ENCODE data around the gene AGBL3. TPM values are rescaled to one million over a fixed set of nuclear protein-coding genes. Genes with fewer than 3 reads are reported as not detected.
"Not testable (repeated sequence)": the region's sequence is repeated elsewhere in the genome, so short reads cannot be mapped to it uniquely, and the experiment has no call there.

Gene AGBL3
- total and polyA plus RNA-seq, 9 of the 15 experiments (the other 6 are each of a cell fraction or from before 2014, with no cell fraction given) = 0.54 to 2.9 (median 1.7) TPM

DNA sequence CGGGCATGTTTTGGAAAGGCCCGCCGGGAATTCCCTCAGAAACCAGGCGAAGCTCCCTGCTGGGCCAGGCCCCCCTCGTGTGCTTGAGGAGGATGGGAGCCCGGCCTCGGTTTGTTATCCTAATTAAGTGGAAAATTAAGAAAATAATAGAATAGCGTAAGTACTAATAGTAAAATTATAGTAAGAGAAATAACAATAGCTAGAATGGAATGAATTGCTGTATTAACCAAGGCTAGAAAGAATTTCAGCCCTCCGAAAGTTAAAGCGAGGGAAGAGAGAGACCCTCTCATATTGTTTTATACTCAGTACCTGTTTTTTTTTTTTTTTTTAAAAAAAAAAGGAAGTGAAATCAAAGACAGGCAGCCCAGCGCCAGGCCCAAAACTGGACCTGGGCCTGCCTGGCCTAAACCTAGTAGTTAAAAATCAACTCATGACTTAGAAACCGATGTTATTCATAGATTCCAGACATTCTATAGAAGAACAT lies 184.7 kb downstream of the AGBL3 start:
- peak overlapping the region; percentile 93 for H2AFZ ChIP-seq (ENCODE audit: low read depth, low read length)
- peak; percentile 30; the same call in 1 of the 2 replicates for TF ChIP-seq POLR2H (tag; IDR thresholded peaks at IDR 0.05; ENCODE audit: low read depth)
- TF ChIP-seq ADNP (tag; IDR thresholded peaks at IDR 0.05) = peak; percentile 32; the same call in 1 of the 2 replicates
- TF ChIP-seq, protein P1, sequence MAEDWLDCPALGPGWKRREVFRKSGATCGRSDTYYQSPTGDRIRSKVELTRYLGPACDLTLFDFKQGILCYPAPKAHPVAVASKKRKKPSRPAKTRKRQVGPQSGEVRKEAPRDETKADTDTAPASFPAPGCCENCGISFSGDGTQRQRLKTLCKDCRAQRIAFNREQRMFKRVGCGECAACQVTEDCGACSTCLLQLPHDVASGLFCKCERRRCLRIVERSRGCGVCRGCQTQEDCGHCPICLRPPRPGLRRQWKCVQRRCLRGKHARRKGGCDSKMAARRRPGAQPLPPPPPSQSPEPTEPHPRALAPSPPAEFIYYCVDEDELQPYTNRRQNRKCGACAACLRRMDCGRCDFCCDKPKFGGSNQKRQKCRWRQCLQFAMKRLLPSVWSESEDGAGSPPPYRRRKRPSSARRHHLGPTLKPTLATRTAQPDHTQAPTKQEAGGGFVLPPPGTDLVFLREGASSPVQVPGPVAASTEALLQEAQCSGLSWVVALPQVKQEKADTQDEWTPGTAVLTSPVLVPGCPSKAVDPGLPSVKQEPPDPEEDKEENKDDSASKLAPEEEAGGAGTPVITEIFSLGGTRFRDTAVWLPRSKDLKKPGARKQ (CRISPR knock-in tag; IDR thresholded peaks at IDR 0.05) = peak; percentile 78; the same call in 1 of the 2 replicates
- TF ChIP-seq, protein P2, sequence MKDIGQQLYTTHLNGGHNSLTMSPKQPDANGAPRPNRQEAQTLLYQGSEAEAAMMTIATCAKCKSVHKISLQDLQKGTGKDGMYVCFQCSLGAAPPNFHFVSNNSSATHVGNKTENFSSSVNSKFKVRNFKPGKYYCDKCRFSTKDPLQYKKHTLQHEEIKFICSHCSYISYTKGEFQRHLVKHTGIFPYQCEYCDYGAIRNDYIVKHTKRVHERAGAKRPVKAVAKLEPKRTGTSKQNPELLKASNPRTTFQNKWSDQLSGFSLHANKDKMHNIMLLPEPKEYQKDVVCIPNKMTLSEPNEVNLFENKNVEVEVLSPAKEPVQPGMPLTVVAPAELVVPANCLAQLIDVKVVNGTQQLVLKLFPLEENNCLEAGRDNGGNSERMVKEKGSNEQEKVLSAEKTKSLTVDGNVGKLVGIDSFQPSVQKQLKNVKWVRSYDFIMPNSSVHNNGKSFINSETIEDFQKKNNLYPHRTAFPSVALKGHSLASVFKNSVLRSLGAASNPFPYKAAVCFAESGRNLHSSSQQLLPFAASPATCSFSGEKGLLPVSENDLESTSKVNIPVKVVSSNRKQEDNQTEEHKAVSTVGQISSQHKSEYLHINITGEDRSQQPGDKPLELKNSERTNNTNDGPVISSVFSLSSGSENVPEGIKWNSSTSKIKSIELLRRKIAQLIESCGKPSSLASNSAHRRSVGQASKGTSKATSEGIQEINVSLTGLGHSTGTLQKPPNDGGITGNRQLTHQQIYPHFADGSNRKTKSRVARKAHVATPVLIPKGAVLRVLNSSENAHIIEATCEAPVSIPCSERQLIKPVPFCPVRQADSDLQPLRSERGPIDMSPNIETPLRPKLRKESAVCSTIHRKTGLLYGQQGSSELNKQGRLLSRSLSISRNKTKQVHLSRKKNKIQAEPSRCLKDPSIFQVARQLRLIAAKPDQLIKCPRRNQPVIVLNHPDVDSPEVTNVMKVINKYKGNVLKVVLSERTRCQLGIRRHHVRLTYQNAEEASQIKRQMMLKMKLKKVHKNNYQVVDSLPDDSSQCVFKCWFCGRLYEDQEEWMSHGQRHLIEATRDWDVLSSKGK (CRISPR knock-in tag; IDR thresholded peaks at IDR 0.05) = 0 out of 2 replicates have a peak, but pooled peaks have one; percentile 58
- 0 out of 2 replicates have a peak, but pooled peaks have one; percentile 28 for TF ChIP-seq SMARCA4 (IDR thresholded peaks at IDR 0.05)
- TF ChIP-seq GTF2E2 (tag; IDR thresholded peaks at IDR 0.05) = peak; percentile 20; the same call in 1 of the 2 replicates
- 0 out of 2 replicates have a peak, but pooled peaks have one; percentile 57 for TF ChIP-seq ESRRB (CRISPR knock-in tag; IDR thresholded peaks at IDR 0.05; ENCODE audit: borderline replicate concordance)
- TF ChIP-seq, protein P3, sequence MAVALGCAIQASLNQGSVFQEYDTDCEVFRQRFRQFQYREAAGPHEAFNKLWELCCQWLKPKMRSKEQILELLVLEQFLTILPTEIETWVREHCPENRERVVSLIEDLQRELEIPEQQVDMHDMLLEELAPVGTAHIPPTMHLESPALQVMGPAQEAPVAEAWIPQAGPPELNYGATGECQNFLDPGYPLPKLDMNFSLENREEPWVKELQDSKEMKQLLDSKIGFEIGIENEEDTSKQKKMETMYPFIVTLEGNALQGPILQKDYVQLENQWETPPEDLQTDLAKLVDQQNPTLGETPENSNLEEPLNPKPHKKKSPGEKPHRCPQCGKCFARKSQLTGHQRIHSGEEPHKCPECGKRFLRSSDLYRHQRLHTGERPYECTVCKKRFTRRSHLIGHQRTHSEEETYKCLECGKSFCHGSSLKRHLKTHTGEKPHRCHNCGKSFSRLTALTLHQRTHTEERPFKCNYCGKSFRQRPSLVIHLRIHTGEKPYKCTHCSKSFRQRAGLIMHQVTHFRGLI (CRISPR knock-in tag; IDR thresholded peaks at IDR 0.05) = 0 out of 2 replicates have a peak, but pooled peaks have one; percentile 22
- 0 out of 2 replicates have a peak, but pooled peaks have one; percentile 28 for TF ChIP-seq ZNF644 (tag; IDR thresholded peaks at IDR 0.05; ENCODE audit: low read depth)

More for the DNA sequence above, 184.7 kb downstream of the AGBL3 start:
- Histone ChIP-seq H3K79me2 (ENCODE audit: control insufficient read depth, insufficient read depth, low read length) (peaks cover 33% of the 10 kb centered on the region), H3K27ac (ENCODE audit: extremely low read depth, low read depth, low read length) (peak overlapping the region; percentile 95), H3K9ac (ENCODE audit: insufficient read depth in 1 of 2, low read depth in 2 of 2, low read length in 2 of 2) (peak overlapping the region; percentile 96 to 100), H3K4me2 (ENCODE audit: insufficient read depth, low read length) (peak overlapping the region; percentile 88), H3K4me1 (replicated peaks in 1 of 2; ENCODE audit: control insufficient read depth in 2 of 2, insufficient read depth in 2 of 2, low read length in 2 of 2) (peaks cover 15 to 30% of the 10 kb centered on the region in 2 experiments; a peak in 4 of 5 replicates), H3K36me3 (ENCODE audit: control insufficient read depth, insufficient read depth, low read length) (peaks cover 29% of the 10 kb centered on the region), H3K4me3 (peak overlapping the region; percentile 83)
- H3K9me3 ChIP-seq (replicated peaks; ENCODE audit: control insufficient read depth, insufficient read depth, low read depth, low read length); DNase-seq (ENCODE audit: extremely low read depth in 1 of 4, low spot score in 3 of 4); ATAC-seq; in situ Hi-C loops (cut with MboI); H3K27me3 ChIP-seq (ENCODE audit: control insufficient read depth in 2 of 2, insufficient read depth in 2 of 2, low read length in 2 of 2); FAIRE-seq; H4K20me1 ChIP-seq (replicated peaks; ENCODE audit: control insufficient read depth, insufficient read depth, low read length); H3K9me1 ChIP-seq (ENCODE audit: control insufficient read depth, insufficient read depth, low read length): not testable (repeated sequence)
- POLR2A ChIA-PET = interaction anchor here (0.5 to 1.8 kb wide), 14 partner anchors 9 to 552 kb away, joined by 3 to 10 read pairs (median 3); partner anchors contain the start of gene BPGM
- intact Hi-C loops (cut with micrococcal nuclease) = loop anchor here (1.0 to 10.0 kb wide), 5 partner anchors 217 to 539 kb away; partner anchors contain the start of gene BPGM
- CTCF ChIA-PET (ENCODE audit: low intra/inter-chr PET ratio) = interaction anchor here (0.7 kb wide), 1 partner anchor 539 kb away, joined by 3 read pairs; no protein-coding TSS in a partner anchor
- WGBS (ENCODE audit: insufficient coverage, low coverage, missing lambda C conversion rate) = 38% methylated on average over 12 of the region's 12 CpGs
- TSS peak; percentile 94 for BruUV-seq (replicated peaks)
